ENCODE measurements around the gene CAMKV.
A peak's percentile ranks its signal among the peaks of the same experiment; 100 is the strongest.
"Not testable (repeated sequence)": the region's sequence is repeated elsewhere in the genome, so short reads cannot be mapped to it uniquely, and the experiment has no call there.

Gene CAMKV

GRCh38 chr3:49855662-49856061 is 14.0 kb downstream of the CAMKV start:
- no peak for DNase-seq (ENCODE audit: low read depth in 3 of 3)

- no peak for DNase-seq (ENCODE audit: low read depth in 3 of 3)
These were observed 24.0 kb downstream of the CAMKV start for GRCh38 chr3:49845694-49846093.

- DNase-seq (ENCODE audit: low read depth in 3 of 3) = no peak
These were observed 25.1 kb downstream of the CAMKV start for GRCh38 chr3:49844464-49845183.

GRCh38 chr3:49842843-49843517 is 26.7 kb downstream of the CAMKV start:
- no peak for DNase-seq (ENCODE audit: low read depth in 3 of 3)

GRCh38 chr3:49841806-49842205 is 27.9 kb downstream of the CAMKV start:
- no peak for DNase-seq (ENCODE audit: low read depth in 3 of 3)

GRCh38 chr3:49841126-49841696 is 28.5 kb downstream of the CAMKV start:
- DNase-seq (ENCODE audit: low read depth in 3 of 3) = no peak

GRCh38 chr3:49840388-49840787 is 29.3 kb downstream of the CAMKV start:
- no peak for DNase-seq (ENCODE audit: low read depth in 3 of 3)

- DNase-seq (ENCODE audit: low read depth in 3 of 3) = peak; percentile 54 to 66 (median 60)
These were observed 30.4 kb downstream of the CAMKV start for GRCh38 chr3:49839193-49839809.

DNA sequence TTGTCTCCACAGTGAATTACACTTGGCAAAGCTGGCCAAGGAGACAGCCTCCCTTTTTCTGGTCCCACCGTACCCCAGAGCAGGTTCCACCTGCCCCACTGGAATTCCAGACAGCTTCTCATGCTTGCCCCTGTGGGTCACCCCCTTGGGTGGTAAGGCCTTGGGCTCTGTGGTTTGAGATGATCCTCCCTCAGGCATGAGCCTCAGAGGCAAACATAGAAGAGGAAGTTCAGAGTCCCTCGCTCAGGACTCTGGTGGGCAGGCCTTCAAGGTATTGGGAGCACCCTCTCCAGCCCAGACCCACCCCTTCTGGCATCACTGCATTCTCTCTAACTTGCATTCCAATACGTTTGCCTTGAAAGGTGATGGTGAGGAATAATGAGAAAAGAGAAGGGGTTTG is 38.4 kb downstream of the CAMKV start:
- DNase-seq (ENCODE audit: low read depth in 3 of 3) = no peak

- no peak for DNase-seq (ENCODE audit: low read depth in 3 of 3)
These were observed 43.7 kb downstream of the CAMKV start for GRCh38 chr3:49826016-49826415.

DNA sequence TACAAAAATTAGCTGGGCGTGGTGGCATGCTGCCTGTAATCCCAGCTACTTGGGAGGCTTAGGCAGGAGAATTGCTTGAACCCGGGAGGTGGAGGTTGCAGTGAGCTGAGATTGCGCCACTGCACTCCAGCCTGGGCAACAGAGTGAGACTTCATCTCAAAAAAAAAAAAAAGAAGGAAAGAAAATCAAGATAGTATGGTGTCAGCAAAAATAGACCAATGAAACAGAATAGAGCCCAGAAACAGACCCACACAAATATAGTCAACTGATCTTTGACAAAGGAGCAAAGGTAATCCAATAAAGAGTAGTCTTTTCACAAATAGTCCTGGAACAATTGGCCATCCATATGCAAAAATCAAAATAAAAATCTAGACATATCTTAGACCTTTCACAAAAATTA is 46.6 kb downstream of the CAMKV start:
- not testable (repeated sequence) for DNase-seq (ENCODE audit: low read depth in 3 of 3)

- DNase-seq (ENCODE audit: low read depth in 3 of 3) = peak in 1 of 3 experiments; percentile 23
These were observed 56.1 kb downstream of the CAMKV start, which contains the start of gene UBA7 for GRCh38 chr3:49813497-49814174. Gene UBA7, minus strand, starts transcription at chr3:49813953. Its CDS starts 166 bp downstream, at chr3:49813787.

DNA sequence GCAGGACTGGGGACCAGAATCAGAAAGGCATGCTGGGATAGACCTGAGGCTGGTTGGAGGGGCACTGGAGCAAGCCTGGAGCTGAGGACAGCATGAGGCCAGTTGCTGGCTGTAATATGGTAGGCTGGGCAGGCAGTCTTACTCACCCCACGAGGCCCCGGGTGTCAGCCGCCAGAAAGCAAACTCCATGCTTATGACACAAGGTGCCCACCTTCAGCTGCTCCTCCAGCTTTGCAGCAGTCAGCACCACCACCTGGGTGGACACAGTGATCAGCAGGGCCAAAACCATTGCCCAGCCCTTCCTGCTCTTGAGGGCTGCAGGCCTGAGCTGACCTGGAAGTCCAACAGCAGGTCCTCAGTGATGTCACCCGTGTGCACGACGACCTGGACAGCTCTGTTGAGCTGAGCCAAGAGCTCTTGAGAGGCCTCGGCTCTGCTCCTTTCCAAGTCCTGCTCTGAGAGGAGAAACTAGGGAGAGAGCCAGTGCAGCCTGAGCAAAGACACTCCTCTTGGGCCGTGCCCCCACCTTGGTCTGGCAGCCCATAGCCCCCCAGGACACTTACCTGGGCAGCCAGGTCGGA is 56.7 kb downstream of the CAMKV start:
- no peak for DNase-seq (ENCODE audit: low read depth in 3 of 3)

Data from stimulated activated CD4-positive, alpha-beta T cell treated with anti-CD3 and anti-CD28 coated beads, TNF-alpha, amount 100 ng/mL, for 4 hours (primary cell).